ENCODE measurements around the gene GPX7.

Gene GPX7

GRCh38 chr1:52572387-52572786, 29.8 kb upstream of the GPX7 start:
- TF ChIP-seq PATZ1 (CRISPR knock-in tag; IDR thresholded peaks at IDR 0.05; ENCODE audit: borderline replicate concordance) (no peak), CREB5 (CRISPR knock-in tag; IDR thresholded peaks at IDR 0.05; ENCODE audit: low read depth) (no peak), GLIS3 (CRISPR knock-in tag; IDR thresholded peaks at IDR 0.05) (no peak), ZNF70 (CRISPR knock-in tag; IDR thresholded peaks at IDR 0.05) (no peak), ARNTL (CRISPR knock-in tag; IDR thresholded peaks at IDR 0.05; ENCODE audit: borderline replicate concordance, low read depth) (no peak), ZNF8 (CRISPR knock-in tag; IDR thresholded peaks at IDR 0.05) (no peak), CSRNP3 (CRISPR knock-in tag; IDR thresholded peaks at IDR 0.05) (no peak), ZFP30 (CRISPR knock-in tag; IDR thresholded peaks at IDR 0.05) (no peak), PPARA (CRISPR knock-in tag; IDR thresholded peaks at IDR 0.05; ENCODE audit: borderline replicate concordance) (no peak), RARB (CRISPR knock-in tag; IDR thresholded peaks at IDR 0.05) (no peak), OSR1 (CRISPR knock-in tag; IDR thresholded peaks at IDR 0.05) (no peak), SNAI2 (CRISPR knock-in tag; IDR thresholded peaks at IDR 0.05) (no peak), TCF4 (CRISPR knock-in tag; IDR thresholded peaks at IDR 0.05; ENCODE audit: borderline replicate concordance) (no peak)

GRCh38 chr1:52574594-52574993, 27.6 kb upstream of the GPX7 start:
- TF ChIP-seq TOX (CRISPR knock-in tag; IDR thresholded peaks at IDR 0.05; ENCODE audit: borderline replicate concordance), result peak; percentile 70
- peak; percentile 39; the same call in 1 of the 2 replicates for TF ChIP-seq ZC3H10 (CRISPR knock-in tag; IDR thresholded peaks at IDR 0.05)
- TF ChIP-seq CSDC2 (CRISPR knock-in tag; IDR thresholded peaks at IDR 0.05), result peak; percentile 79; the same call in 1 of the 2 replicates
- TF ChIP-seq ZNF8 (CRISPR knock-in tag; IDR thresholded peaks at IDR 0.05), result no peak
- TF ChIP-seq BACH2 (CRISPR knock-in tag; IDR thresholded peaks at IDR 0.05; ENCODE audit: borderline replicate concordance), result no peak
- peak; percentile 58 for TF ChIP-seq ISL1 (CRISPR knock-in tag; IDR thresholded peaks at IDR 0.05)
- peak; percentile 49; the same call in 1 of the 2 replicates for TF ChIP-seq PATZ1 (CRISPR knock-in tag; IDR thresholded peaks at IDR 0.05; ENCODE audit: borderline replicate concordance)
- TF ChIP-seq ZFP3 (CRISPR knock-in tag; IDR thresholded peaks at IDR 0.05), result peak; percentile 48; the same call in 1 of the 2 replicates
- no peak for TF ChIP-seq RARB (CRISPR knock-in tag; IDR thresholded peaks at IDR 0.05)
- TF ChIP-seq ESRRG (CRISPR knock-in tag; IDR thresholded peaks at IDR 0.05), result no peak
- peak; percentile 96 for ATAC-seq

More at GRCh38 chr1:52572387-52572786, 29.8 kb upstream of the GPX7 start:
- ATAC-seq, result no peak

GRCh38 chr1:52576074-52576473, 26.1 kb upstream of the GPX7 start:
- ATAC-seq, result no peak
- no peak for TF ChIP-seq RARB (CRISPR knock-in tag; IDR thresholded peaks at IDR 0.05)
- no peak for TF ChIP-seq BACH2 (CRISPR knock-in tag; IDR thresholded peaks at IDR 0.05; ENCODE audit: borderline replicate concordance)
- TF ChIP-seq POU6F1 (CRISPR knock-in tag; IDR thresholded peaks at IDR 0.05; ENCODE audit: borderline replicate concordance, low read depth), result no peak

- peak; percentile 33; the same call in 2 of the 3 replicates for ATAC-seq
Observed at GRCh38 chr1:52578066-52578465, 24.1 kb upstream of the GPX7 start.
